ENCODE data around the gene AOAH. TPM values are rescaled to one million over a fixed set of nuclear protein-coding genes. Genes with fewer than 3 reads are reported as not detected.
"Not testable (repeated sequence)": the region's sequence is repeated elsewhere in the genome, so short reads cannot be mapped to it uniquely, and the experiment has no call there.

AOAH gene
- total RNA-seq, 4 donors from 2014 or later: 0.93 to 20.5 (median 9.9) TPM

- Histone ChIP-seq H3K4me3 (no peak overlapping the region), H3K9me3 (no peaks in the 10 kb centered on the region), H3K4me1 (no peaks in the 10 kb centered on the region), H3K27me3 (no peaks in the 10 kb centered on the region), H3K36me3 (no peaks in the 10 kb centered on the region), H3K27ac (no peak overlapping the region)
- ATAC-seq: no peak
- no peak for TF ChIP-seq POLR2A (IDR thresholded peaks at IDR 0.05)
- WGBS, 2 donors (ENCODE audit: low coverage in 1 of 2): 30 to 40% methylated on average over 1 to 4 of the region's 4 CpGs
Observed at GRCh38 chr7:36497775-36498174, 226.5 kb downstream of the AOAH start.

- H3K9me3 ChIP-seq, H3K27ac ChIP-seq, ATAC-seq, H3K27me3 ChIP-seq, H3K36me3 ChIP-seq, H3K4me3 ChIP-seq, H3K4me1 ChIP-seq: not testable (repeated sequence)
- WGBS, 2 donors (ENCODE audit: low coverage in 1 of 2): 89 to 94% methylated on average over 5 of the region's 6 CpGs
Observed at GRCh38 chr7:36497176-36497575, 227.1 kb downstream of the AOAH start.

- Histone ChIP-seq H3K36me3 (no peaks in the 10 kb centered on the region), H3K9me3 (no peaks in the 10 kb centered on the region), H3K27ac (no peak overlapping the region), H3K4me3 (no peak overlapping the region), H3K27me3 (no peaks in the 10 kb centered on the region), H3K4me1 (no peaks in the 10 kb centered on the region)
- WGBS, 2 donors (ENCODE audit: low coverage in 1 of 2): 86 to 94% methylated on average over 3 to 6 of the region's 6 CpGs
- no peak for TF ChIP-seq EP300 (IDR thresholded peaks at IDR 0.05)
- no peak for TF ChIP-seq POLR2A (IDR thresholded peaks at IDR 0.05)
- no peak for TF ChIP-seq POLR2AphosphoS5 (IDR thresholded peaks at IDR 0.05)
- no peak for TF ChIP-seq CTCF (IDR thresholded peaks at IDR 0.05)
- ATAC-seq: no peak
Observed at GRCh38 chr7:36496576-36496975, 227.7 kb downstream of the AOAH start.

- 93 to 100% methylated on average over 2 to 3 of the region's 3 CpGs for WGBS, 2 donors (ENCODE audit: low coverage in 1 of 2)
- ATAC-seq: no peak
- no peak overlapping the region for H3K27ac ChIP-seq
Observed at GRCh38 chr7:36491317-36491716, 233.0 kb downstream of the AOAH start.

GRCh38 chr7:36490419-36490830, 233.9 kb downstream of the AOAH start:
- Histone ChIP-seq H3K9me3 (no peaks in the 10 kb centered on the region), H3K27ac (no peak overlapping the region), H3K4me1 (no peaks in the 10 kb centered on the region), H3K27me3 (no peaks in the 10 kb centered on the region), H3K4me3 (no peak overlapping the region), H3K36me3 (no peaks in the 10 kb centered on the region)
- no CpG with 5 or more reads among the region's 3 CpGs for WGBS, 2 donors (ENCODE audit: low coverage in 1 of 2)
- ATAC-seq: no peak
- no peak for TF ChIP-seq POLR2AphosphoS5 (IDR thresholded peaks at IDR 0.05)
- TF ChIP-seq EP300 (IDR thresholded peaks at IDR 0.05): no peak
- no peak for TF ChIP-seq POLR2A (IDR thresholded peaks at IDR 0.05)
- TF ChIP-seq CTCF (IDR thresholded peaks at IDR 0.05): no peak

More at GRCh38 chr7:36491317-36491716, 233.0 kb downstream of the AOAH start:
- Histone ChIP-seq H3K36me3 (no peaks in the 10 kb centered on the region), H3K4me1 (no peaks in the 10 kb centered on the region), H3K27me3 (no peaks in the 10 kb centered on the region), H3K9me3 (no peaks in the 10 kb centered on the region), H3K4me3 (no peak overlapping the region)
- TF ChIP-seq POLR2AphosphoS5 (IDR thresholded peaks at IDR 0.05) (no peak), CTCF (IDR thresholded peaks at IDR 0.05) (no peak), POLR2A (IDR thresholded peaks at IDR 0.05) (no peak), EP300 (IDR thresholded peaks at IDR 0.05) (no peak)

GRCh38 chr7:36488672-36489071, 235.6 kb downstream of the AOAH start:
- H3K4me1 ChIP-seq, H3K27ac ChIP-seq, H3K36me3 ChIP-seq, H3K27me3 ChIP-seq, H3K4me3 ChIP-seq, H3K9me3 ChIP-seq, ATAC-seq: not testable (repeated sequence)
- WGBS, 2 donors (ENCODE audit: low coverage in 1 of 2): 86 to 91% methylated on average over 2 to 5 of the region's 5 CpGs
